ENCODE results near the gene C6orf120.

The C6orf120 gene

GRCh38 chr6:169729961-169730360, 28.0 kb downstream of the C6orf120 start:
- Mint-ChIP-seq H3K9me3 (no peaks in the 10 kb centered on the region), H3K27ac (no peak overlapping the region), H3K4me1 (peaks cover 19% of the 10 kb centered on the region), H3K27me3 (no peaks in the 10 kb centered on the region), H3K4me3 (no peak overlapping the region), H3K36me3 (no peaks in the 10 kb centered on the region)

- H3K4me1 Mint-ChIP-seq, result no peaks in the 10 kb centered on the region
- H3K9me3 Mint-ChIP-seq, result no peaks in the 10 kb centered on the region
- no peak overlapping the region for H3K27ac Mint-ChIP-seq
- H3K36me3 Mint-ChIP-seq, result no peaks in the 10 kb centered on the region
- H3K27me3 Mint-ChIP-seq, result no peaks in the 10 kb centered on the region
- no peak overlapping the region for H3K4me3 Mint-ChIP-seq
Observed at GRCh38 chr6:169738204-169738975, 36.5 kb downstream of the C6orf120 start.

- Mint-ChIP-seq H3K36me3 (no peaks in the 10 kb centered on the region), H3K27ac (no peak overlapping the region), H3K27me3 (no peaks in the 10 kb centered on the region), H3K4me3 (no peak overlapping the region), H3K9me3 (no peaks in the 10 kb centered on the region), H3K4me1 (no peaks in the 10 kb centered on the region)
Observed at GRCh38 chr6:169738976-169739529, 37.1 kb downstream of the C6orf120 start.

- Mint-ChIP-seq H3K4me3 (no peak overlapping the region), H3K27ac (no peak overlapping the region), H3K27me3 (no peaks in the 10 kb centered on the region), H3K4me1 (no peaks in the 10 kb centered on the region), H3K36me3 (peaks cover under 1% of the 10 kb centered on the region), H3K9me3 (peaks cover 8% of the 10 kb centered on the region)
Observed at GRCh38 chr6:169741344-169741743, 39.4 kb downstream of the C6orf120 start.

- no peaks in the 10 kb centered on the region for H3K27me3 Mint-ChIP-seq
- H3K4me3 Mint-ChIP-seq, result no peak overlapping the region
- peaks cover 10% of the 10 kb centered on the region for H3K9me3 Mint-ChIP-seq
- no peak overlapping the region for H3K27ac Mint-ChIP-seq
- H3K4me1 Mint-ChIP-seq, result peaks cover 12% of the 10 kb centered on the region
- H3K36me3 Mint-ChIP-seq, result peaks cover 16% of the 10 kb centered on the region
Observed at GRCh38 chr6:169745405-169745804, 43.5 kb downstream of the C6orf120 start.

GRCh38 chr6:169746556-169746955, 44.6 kb downstream of the C6orf120 start:
- peaks cover 22% of the 10 kb centered on the region for H3K4me1 Mint-ChIP-seq
- peaks cover 10% of the 10 kb centered on the region for H3K9me3 Mint-ChIP-seq
- H3K27ac Mint-ChIP-seq, result no peak overlapping the region

GRCh38 chr6:169751242-169752073, 49.5 kb downstream of the C6orf120 start, which contains the start of the genes DYNLT2 and ERMARD:
DYNLT2 (minus strand) TSS chr6:169751572; CDS start chr6:169751458, 114 bp downstream.
ERMARD (plus strand) TSS chr6:169751622; CDS start chr6:169751658, 36 bp downstream.
- Mint-ChIP-seq H3K9me3 (peaks cover under 1% of the 10 kb centered on the region), H3K27ac (peak within 1 kb of the TSS; percentile 99), H3K27me3 (no peaks in the 10 kb centered on the region), H3K36me3 (peaks cover 20% of the 10 kb centered on the region), H3K4me3 (peak within 1 kb of the TSS; percentile 99), H3K4me1 (peaks cover 37% of the 10 kb centered on the region)

More at GRCh38 chr6:169746556-169746955, 44.6 kb downstream of the C6orf120 start:
- Mint-ChIP-seq H3K36me3 (peaks cover 20% of the 10 kb centered on the region), H3K4me3 (no peak overlapping the region), H3K27me3 (no peaks in the 10 kb centered on the region)

- Mint-ChIP-seq H3K27me3 (no peaks in the 10 kb centered on the region), H3K36me3 (peaks cover 20% of the 10 kb centered on the region), H3K9me3 (no peaks in the 10 kb centered on the region), H3K4me3 (peak overlapping the region; percentile 99), H3K4me1 (peaks cover 37% of the 10 kb centered on the region), H3K27ac (peak overlapping the region; percentile 89)
Observed at GRCh38 chr6:169752074-169752623, 50.2 kb downstream of the C6orf120 start.
